ENCODE data around the gene TEX51.

Gene TEX51

GRCh38 chr2:126880324-126880723 lies 18.4 kb upstream of the TEX51 start:
- DNase-seq (ENCODE audit: low spot score) = no peak
- in situ Hi-C loops (cut with MboI; ENCODE audit: low sequenced_read_pairs, unreplicated experiment) = no loop called here
- TF ChIP-seq CTCF (IDR thresholded peaks at IDR 0.05; ENCODE audit: borderline replicate concordance, control extremely low read depth, extremely low read depth, insufficient read depth, missing control alignments) = no peak

GRCh38 chr2:126880817-126881216 lies 17.9 kb upstream of the TEX51 start:
- TF ChIP-seq CTCF (IDR thresholded peaks at IDR 0.05; ENCODE audit: borderline replicate concordance, control extremely low read depth, extremely low read depth, insufficient read depth, missing control alignments) = no peak
- in situ Hi-C loops (cut with MboI; ENCODE audit: low sequenced_read_pairs, unreplicated experiment) = no loop called here
- DNase-seq (ENCODE audit: low spot score) = no peak

- DNase-seq (ENCODE audit: low spot score) = no peak
- in situ Hi-C loops (cut with MboI; ENCODE audit: low sequenced_read_pairs, unreplicated experiment) = no loop called here
- TF ChIP-seq CTCF (IDR thresholded peaks at IDR 0.05; ENCODE audit: borderline replicate concordance, control extremely low read depth, extremely low read depth, insufficient read depth, missing control alignments) = no peak
Measured at GRCh38 chr2:126881591-126881990, 17.1 kb upstream of the TEX51 start.

- no peak for DNase-seq (ENCODE audit: low spot score)
- in situ Hi-C loops (cut with MboI; ENCODE audit: low sequenced_read_pairs, unreplicated experiment) = no loop called here
- TF ChIP-seq CTCF (IDR thresholded peaks at IDR 0.05; ENCODE audit: borderline replicate concordance, control extremely low read depth, extremely low read depth, insufficient read depth, missing control alignments) = no peak
Measured at GRCh38 chr2:126882181-126882580, 16.5 kb upstream of the TEX51 start.

GRCh38 chr2:126882736-126883665 lies 15.7 kb upstream of the TEX51 start:
- in situ Hi-C loops (cut with MboI; ENCODE audit: low sequenced_read_pairs, unreplicated experiment) = no loop called here
- TF ChIP-seq CTCF (IDR thresholded peaks at IDR 0.05; ENCODE audit: borderline replicate concordance, control extremely low read depth, extremely low read depth, insufficient read depth, missing control alignments) = no peak

GRCh38 chr2:126883666-126884040 lies 15.0 kb upstream of the TEX51 start:
- TF ChIP-seq CTCF (IDR thresholded peaks at IDR 0.05; ENCODE audit: borderline replicate concordance, control extremely low read depth, extremely low read depth, insufficient read depth, missing control alignments) = no peak
- DNase-seq (ENCODE audit: low spot score) = no peak
- in situ Hi-C loops (cut with MboI; ENCODE audit: low sequenced_read_pairs, unreplicated experiment) = no loop called here

More at GRCh38 chr2:126882736-126883665, 15.7 kb upstream of the TEX51 start:
- no peak for DNase-seq (ENCODE audit: low spot score)
